GM18508 (cell line): Measurements from ENCODE around the gene TNNT1.

Experiments used
- ATAC-seq: cut with Tn5 transposase; IDR thresholded peaks from one replicate; pipeline ENCODE4 v1.9.1; 2021; ENCODE audit warnings: moderate number of reproducible peaks; ENCODE audit not compliant: insufficient read depth, unreplicated experiment

The TNNT1 gene

DNA sequence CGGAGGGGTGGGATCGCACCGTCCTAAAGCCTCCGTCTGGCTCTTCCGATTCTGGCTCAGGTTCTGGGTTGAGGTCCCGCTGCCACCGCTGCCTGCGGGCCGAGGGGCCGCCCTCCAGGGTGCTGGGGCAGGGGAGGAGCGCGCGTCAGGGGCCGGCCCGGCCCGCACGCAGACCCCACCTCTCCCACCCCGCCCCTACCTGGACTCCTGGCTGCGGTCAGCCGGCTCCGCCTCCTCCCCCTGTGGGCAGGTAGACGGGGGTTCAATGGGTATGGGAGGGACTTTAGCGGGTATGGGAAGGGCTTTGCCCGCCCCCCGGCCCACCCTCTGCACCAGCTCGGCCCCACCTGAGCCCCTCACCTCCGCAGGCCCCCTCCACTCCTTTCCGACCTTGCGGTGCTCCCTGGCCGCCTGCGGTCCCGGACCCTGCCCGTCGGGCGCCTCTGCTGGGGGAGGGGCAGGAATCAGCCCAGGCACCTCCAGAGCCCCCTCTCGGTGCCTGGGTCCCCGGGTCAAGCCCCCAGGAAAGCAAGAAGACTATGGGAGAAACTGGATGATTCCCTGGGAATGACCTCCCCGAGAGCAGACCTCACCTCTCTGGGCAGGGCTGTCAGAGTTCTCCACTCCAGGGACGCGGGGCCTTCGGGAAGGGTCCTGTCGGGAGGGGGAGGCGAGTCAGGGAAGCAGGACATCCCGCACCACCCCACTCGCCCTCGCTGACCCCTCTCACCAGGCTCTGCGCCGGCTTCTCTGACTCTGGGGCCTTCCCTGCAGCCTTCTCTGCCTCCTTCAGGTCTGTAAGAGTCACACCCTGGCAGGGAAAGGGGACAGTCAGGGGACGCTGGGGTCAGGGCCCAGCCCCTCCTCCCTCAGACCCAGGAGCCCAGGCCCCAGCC, 56.3 kb downstream of the TNNT1 start:
- no peak for ATAC-seq

DNA sequence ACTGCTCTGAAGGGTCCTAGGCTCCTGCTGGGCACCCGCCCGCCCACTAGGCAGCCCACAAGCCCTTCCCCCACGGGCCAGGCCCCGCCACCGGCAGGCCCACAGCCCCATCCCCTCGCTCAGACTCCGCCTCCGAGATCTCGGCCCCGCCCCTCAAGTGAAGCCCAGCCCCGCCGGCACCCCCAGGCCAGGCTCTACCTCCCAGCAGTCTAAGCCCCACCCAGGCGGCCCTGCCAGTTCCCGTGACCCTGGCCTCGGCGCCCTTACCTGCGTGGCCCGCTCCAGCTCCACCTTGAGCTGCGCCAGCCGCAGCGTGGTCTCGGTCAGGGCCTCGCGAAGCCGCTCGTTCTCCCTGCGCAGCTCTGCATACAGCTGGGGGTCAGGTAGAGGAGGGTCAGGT, 57.1 kb downstream of the TNNT1 start:
- no peak for ATAC-seq

GRCh38 chr19:55091126-55091910, 57.7 kb downstream of the TNNT1 start:
- ATAC-seq: no peak

- ATAC-seq: no peak
These were observed 58.4 kb downstream of the TNNT1 start for GRCh38 chr19:55090564-55090963.

DNA sequence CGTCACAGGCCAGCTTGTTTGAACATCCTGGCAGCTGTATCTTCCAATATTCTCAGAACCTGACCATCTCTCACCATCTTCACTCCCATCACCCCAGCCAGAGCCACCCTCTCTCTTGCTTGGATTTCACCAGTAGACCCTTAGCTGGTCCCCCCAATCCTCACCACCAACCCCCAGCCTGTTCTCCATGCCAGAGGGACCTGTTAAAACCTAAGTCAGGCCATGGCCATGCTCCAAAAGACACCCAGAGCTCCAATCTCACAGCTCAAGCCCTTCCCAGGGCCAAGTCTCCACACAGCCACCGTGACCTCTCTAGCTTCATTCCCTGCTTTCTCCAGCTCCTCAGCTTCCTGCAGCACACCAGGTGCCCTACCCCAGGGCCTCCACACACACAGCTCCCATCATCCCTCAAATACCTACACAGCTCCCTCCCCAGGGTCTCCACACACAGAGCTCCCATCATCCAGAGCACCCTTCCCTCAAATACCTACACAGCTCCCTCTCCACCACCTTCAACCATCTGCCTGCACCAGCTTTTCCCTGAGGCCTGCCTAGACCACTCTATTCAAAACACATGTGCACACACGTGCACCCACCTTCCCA, 59.6 kb downstream of the TNNT1 start:
- ATAC-seq: no peak

GRCh38 chr19:55088543-55089341, 60.3 kb downstream of the TNNT1 start:
- no peak for ATAC-seq

GRCh38 chr19:55088021-55088451, 61.0 kb downstream of the TNNT1 start:
- ATAC-seq: no peak

DNA sequence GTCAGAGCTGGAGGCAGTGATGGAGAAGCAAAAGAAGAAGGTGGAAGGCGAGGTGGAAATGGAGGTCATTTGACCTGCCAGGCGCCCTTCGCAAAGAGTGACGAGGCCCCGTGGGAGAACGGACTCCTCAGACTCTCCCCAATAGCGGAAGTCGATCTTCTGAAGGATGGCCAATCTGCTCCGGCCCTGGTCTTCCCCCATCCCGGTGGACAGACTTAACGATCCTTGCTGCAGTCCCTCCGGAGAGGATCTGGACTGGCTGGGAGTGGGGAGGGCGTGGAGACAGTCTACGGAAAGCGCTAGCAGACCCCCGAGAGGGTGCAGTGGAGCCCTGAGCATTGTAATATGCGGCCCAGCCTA, 61.5 kb downstream of the TNNT1 start:
- ATAC-seq: no peak

DNA sequence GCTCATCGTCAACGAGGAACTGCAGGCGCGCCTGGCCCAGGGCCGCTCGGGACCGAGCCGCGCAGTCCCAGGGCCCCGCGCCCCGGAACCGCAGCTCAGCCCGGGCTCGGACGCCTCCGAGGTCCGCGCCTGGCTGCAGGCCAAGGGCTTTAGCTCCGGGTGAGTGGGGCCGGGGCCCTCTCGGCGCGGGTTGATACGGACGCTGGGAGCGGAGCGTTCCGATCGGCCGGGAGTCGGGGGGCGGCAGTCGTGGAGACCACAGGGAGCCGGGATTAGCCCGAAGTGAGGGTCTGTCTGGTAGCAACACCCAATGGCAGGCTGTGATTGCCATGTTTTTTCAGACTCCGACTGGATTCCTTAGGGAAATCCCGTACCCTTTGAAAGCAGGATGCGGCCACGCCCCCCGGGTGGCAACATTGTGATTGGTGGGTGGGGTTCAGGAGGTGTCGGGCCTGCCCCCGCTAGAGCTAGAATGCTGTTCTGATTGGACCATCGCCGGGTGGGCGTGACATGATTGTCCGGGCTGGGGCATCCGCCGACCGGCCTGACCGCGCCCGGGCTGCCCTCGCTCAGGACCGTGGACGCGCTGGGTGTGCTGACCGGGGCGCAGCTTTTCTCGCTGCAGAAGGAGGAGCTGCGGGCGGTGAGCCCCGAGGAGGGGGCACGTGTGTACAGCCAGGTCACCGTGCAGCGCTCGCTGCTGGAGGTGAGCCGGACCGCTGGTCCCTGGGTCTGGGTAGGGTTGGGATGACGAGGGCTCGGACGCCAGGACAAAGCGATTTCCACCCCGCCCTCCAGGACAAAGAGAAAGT, 62.1 kb downstream of the TNNT1 start:
- no peak for ATAC-seq

- ATAC-seq: no peak
These were observed 62.9 kb downstream of the TNNT1 start for GRCh38 chr19:55085923-55086715.

DNA sequence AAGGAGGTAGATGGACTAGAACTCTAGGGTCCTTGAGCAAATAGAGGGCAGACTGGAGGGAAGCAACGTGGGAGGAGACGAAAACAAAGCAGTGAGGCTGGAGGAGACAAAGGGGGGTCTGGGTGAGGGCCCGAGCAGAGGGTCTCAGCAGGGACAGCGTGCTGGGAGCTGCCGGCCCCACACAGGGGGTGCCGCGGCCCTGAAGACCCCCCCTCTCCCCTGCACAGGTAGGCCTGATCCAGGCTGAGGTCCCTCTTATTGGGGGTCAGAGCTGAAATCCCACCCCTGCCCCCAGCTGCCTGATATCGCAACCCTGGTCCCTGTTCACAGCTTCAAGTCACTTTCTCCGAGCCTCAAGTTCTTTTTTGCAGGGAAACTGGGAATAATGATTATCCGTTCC, 64.6 kb downstream of the TNNT1 start:
- ATAC-seq: no peak

- ATAC-seq: no peak
These were observed 65.8 kb downstream of the TNNT1 start for GRCh38 chr19:55083004-55083850.
